ENCODE data around the gene SCAANT1.

GRCh38 chr3:63900459-63900858, 11.7 kb downstream of the SCAANT1 start:
- TF ChIP-seq POLR2A (IDR thresholded peaks at IDR 0.05) = no peak
- no peak for TF ChIP-seq CTCF (IDR thresholded peaks at IDR 0.05)
